Heart left ventricle (tissue), 16 donors: ENCODE measurements around the gene CHCHD3. TPM values are rescaled to one million over a fixed set of nuclear protein-coding genes. Genes with fewer than 3 reads are reported as not detected.

Experiments used
- ATAC-seq, 4 donors: fragments of 200-7000 bp; cut with Tn5 transposase; one replicate each; pipeline ENCODE4 v1.9.1; 2020 to 2022; ENCODE audit warnings: moderate library complexity in 4 of 4, mild to moderate bottlenecking in 3 of 4, moderate number of reproducible peaks in 1 of 4
- DNase-seq, 5 donors: peaks; one replicate each; pipeline ENCODE4 v3.0.0-alpha.2; 2020
- H3K27ac ChIP-seq, 12 donors: fragments of 200-600 bp; sonication (generic) in 4 of 12; one replicate each; pipeline versions ENCODE4 v1.5.0 to v1.8.0; 2016 to 2022; ENCODE audit warnings: mild to moderate bottlenecking in 2 of 12
- H3K27me3 ChIP-seq, 9 donors: fragments of 200-600 bp; sonication (generic) in 2 of 9; one replicate each; pipeline versions ENCODE4 v1.5.1 to v1.8.0; 2016 to 2022; ENCODE audit warnings: mild to moderate bottlenecking in 3 of 9
- H3K36me3 ChIP-seq, 9 donors: fragments of 200-600 bp; sonication (generic) in 2 of 9; one replicate each; pipeline versions ENCODE4 v1.5.0 to v1.8.0; 2018 to 2022; ENCODE audit warnings: mild to moderate bottlenecking in 2 of 9
- H3K4me1 ChIP-seq, 12 donors: fragments of 200-600 bp; sonication (generic) in 4 of 12; one replicate each; pipeline versions ENCODE4 v1.5.0 to v1.8.0; 2016 to 2022; ENCODE audit warnings: mild to moderate bottlenecking in 3 of 12
- H3K4me3 ChIP-seq, 12 donors: fragments of 200-600 bp; sonication (generic) in 4 of 12; one replicate each; pipeline versions ENCODE4 v1.5.0 to v1.8.0; 2017 to 2022; ENCODE audit warnings: mild to moderate bottlenecking in 9 of 12, moderate library complexity in 4 of 12
- H3K9me3 ChIP-seq, 12 donors: fragments of 200-600 bp; sonication (generic) in 4 of 12; one replicate each; pipeline versions ENCODE4 v1.5.0 to v1.8.0; 2016 to 2022; ENCODE audit warnings: mild to moderate bottlenecking in 1 of 12
- CTCF ChIP-seq, 12 donors: fragments of 200-600 bp; sonication (generic) in 4 of 12; IDR thresholded peaks; one replicate each; pipeline versions ENCODE4 v1.5.0 to v1.8.0; 2018 to 2022; ENCODE audit warnings: antibody characterized with exemption in 12 of 12, mild to moderate bottlenecking in 5 of 12
- POLR2A ChIP-seq, 2 donors: fragments of 450-650 bp; IDR thresholded peaks; one replicate each; pipeline ENCODE4 v1.6.1; 2017; ENCODE audit warnings: antibody characterized with exemption in 2 of 2, mild to moderate bottlenecking in 2 of 2, moderate library complexity in 2 of 2
- WGBS, 4 donors: extraction: QIAGEN DNeasy Blood & Tissue Kit in 2 of 4; methylation state at CpG; one replicate each; pipeline versions ENCODE4 v1.1.5 to v1.1.7; 2013 to 2018; 5-methylcytosine and 5-hydroxymethylcytosine counted together
- intact Hi-C, 10 donors: fragments of 100-400 bp; cut with DNase I; formaldehyde crosslinking; loops; one replicate each; pipeline versions ENCODE4 v1.11.1 to v1.14.2; 2022
- polyA plus RNA-seq, 2 donors: library from polyadenylated mRNA; stranded (reverse); fragments of 200-250 nt; gene quantifications; one replicate each; pipeline ENCODE4 v1.2.3, GENCODE V29; 2013
- total RNA-seq, 9 donors: library from RNA; depleted of rRNA in 2 of 9; stranded (reverse); fragments of >200 nt in 2 of 9; fragmentation: NEBNext Ultra II Directional in 3 of 9; extraction: Animal tissue kit (Norgen Biotek cat#: 25700) in 3 of 9; gene quantifications; one replicate each; pipeline versions ENCODE4 v1.1.0 to v1.2.4, GENCODE V29; 2016 to 2023
- donor health status: ischemic (EF 13 %, LVEDD 7.1; RV severe dilation, severe dysfunction).
- donor health status: healthy with polysubstance abuse.
- donor health status: DM: no; HTN: yes; CAD: no.
- donor health status: DM: no; HTN: no; CAD: no.
- donor health status: ischemic (EF 25% LVEDD 6.9; RV normal size, moderate dysfunction).
- donor health status: ischemic (EF 25% LVEDD 5.7; RV mildly dilated, moderate dysfunction).
- donor health status: healthy.
- donor health status: DM: yes; HTN: yes; CAD: no.
- donor health status: ischemic (EF 35%, LVEDD 5.7; RV mildly dilated, moderate dysfunction).
- donor health status: nonischemic (EF 11% LVEDD 7.7; RV severe dilation, severe dysfunction).
- donor health status: DM: yes; HTN: yes; CAD: no.
- donor health status: PGD.
- donor health status: ischemic (EF 29% LVEDD 5.4; RV normal size, mild dysfunction).
- donor health status: nonischemic (EF 23%, LVEDD 6.1; RV moderate dilation, normal function).

CHCHD3 gene
- total and polyA plus RNA-seq, 11 donors = 92.9 to 197 (median 176) TPM

DNA sequence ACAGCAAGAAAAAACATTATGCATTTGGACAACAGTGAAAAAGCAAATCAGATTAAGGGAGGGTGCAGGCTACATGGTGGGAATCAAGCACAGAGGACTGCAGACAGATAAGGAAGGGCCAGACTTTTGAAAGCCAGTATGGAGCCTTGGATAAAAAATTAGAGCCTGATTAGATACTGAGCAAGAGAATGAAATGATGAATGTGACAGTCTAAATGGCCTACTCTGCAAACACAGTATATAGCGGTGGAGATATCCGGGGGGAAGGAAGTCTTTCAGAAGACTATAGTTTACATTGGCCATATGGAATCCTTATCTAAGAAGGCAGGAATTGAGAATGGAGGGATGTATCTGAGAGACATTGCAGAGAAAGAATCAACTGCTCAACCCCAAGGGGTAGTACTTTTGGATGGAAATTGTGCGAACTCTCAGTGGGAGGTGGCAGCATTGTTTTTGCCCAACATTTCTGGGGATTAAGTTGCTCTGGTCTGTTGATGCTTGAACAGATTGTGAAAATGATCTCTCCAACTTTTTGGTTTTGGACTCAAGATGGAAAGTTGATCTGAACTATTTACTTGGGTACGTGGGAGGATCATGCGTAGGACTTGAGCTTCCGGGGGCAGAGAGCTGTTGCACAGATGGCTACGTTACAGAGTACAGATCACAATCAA, 39.4 kb upstream of the CHCHD3 start:
- ATAC-seq (no peak), DNase-seq (no peak)
- no peak overlapping the region for H3K27ac ChIP-seq
- H3K4me1 ChIP-seq = peaks cover 0 to under 1% (median 0%) of the 10 kb centered on the region in 12 donors
- intact Hi-C loops = no loop called here
- no peaks in the 10 kb centered on the region for H3K9me3 ChIP-seq
- H3K27me3 ChIP-seq = peaks cover 0 to 16% (median 0%) of the 10 kb centered on the region in 9 donors
- H3K36me3 ChIP-seq = no peaks in the 10 kb centered on the region
- TF ChIP-seq CTCF (IDR thresholded peaks at IDR 0.05) = no peak
- no peak for TF ChIP-seq POLR2A (IDR thresholded peaks at IDR 0.05)
- H3K4me3 ChIP-seq = no peak overlapping the region
- 56 to 72% (median 65%) methylated on average over 7 of the region's 7 CpGs for whole genome bisulfite sequencing, 4 donors

DNA sequence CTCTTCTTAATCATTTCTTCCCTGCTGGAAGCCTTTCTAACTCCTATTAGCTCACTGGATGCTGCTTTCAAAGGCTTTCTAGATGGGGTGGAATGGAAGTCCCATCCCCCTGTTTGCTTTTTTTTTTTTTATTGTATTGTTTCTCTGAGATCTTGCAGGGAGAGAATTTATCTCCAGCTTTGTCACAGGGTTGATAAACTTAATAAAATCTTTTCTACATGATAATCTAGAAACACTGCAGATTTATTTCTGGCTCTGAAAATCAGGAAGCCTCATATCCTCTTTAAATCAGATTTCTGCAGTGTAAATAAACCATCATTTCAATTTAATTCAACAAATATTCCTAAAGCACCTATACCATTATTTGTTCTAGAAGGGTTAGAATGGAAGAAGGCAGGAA, 37.2 kb upstream of the CHCHD3 start:
- ATAC-seq = no peak

GRCh38 chr7:133118261-133118660, 36.4 kb upstream of the CHCHD3 start:
- TF ChIP-seq CTCF (IDR thresholded peaks at IDR 0.05) (no peak), POLR2A (IDR thresholded peaks at IDR 0.05) (no peak)
- peaks cover 0 to 16% (median 0%) of the 10 kb centered on the region in 9 donors for H3K27me3 ChIP-seq

More for the DNA sequence above, 37.2 kb upstream of the CHCHD3 start:
- DNase-seq = no peak
- intact Hi-C loops = no loop called here
- no peaks in the 10 kb centered on the region for H3K9me3 ChIP-seq
- H3K4me3 ChIP-seq = no peak overlapping the region
- TF ChIP-seq CTCF (IDR thresholded peaks at IDR 0.05) (no peak), POLR2A (IDR thresholded peaks at IDR 0.05) (no peak)
- H3K36me3 ChIP-seq = no peaks in the 10 kb centered on the region
- peaks cover 0 to 3% (median 0%) of the 10 kb centered on the region in 12 donors for H3K4me1 ChIP-seq
- H3K27me3 ChIP-seq = peaks cover 0 to 16% (median 0%) of the 10 kb centered on the region in 9 donors
- H3K27ac ChIP-seq = no peak overlapping the region

DNA sequence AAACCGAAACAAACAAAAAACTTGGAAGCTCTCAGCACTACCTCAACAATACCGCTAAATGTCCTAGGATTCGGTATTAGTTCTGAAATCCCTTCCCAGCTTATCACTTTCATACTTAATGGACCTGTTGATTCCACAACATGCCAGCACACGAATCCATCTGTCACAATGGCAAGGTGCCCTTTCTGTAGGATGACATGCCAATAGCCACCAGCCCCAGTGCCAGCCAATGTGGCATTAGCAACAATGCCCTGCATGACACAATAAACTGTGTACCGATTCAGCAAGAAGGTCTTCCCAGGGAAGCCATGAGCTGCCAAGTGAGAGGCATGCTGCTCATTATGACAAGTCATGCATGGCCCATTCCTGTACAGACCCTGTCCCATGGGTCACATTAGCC, 35.6 kb upstream of the CHCHD3 start:
- Histone ChIP-seq H3K36me3 (no peaks in the 10 kb centered on the region), H3K27me3 (peaks cover 0 to 16% (median 2%) of the 10 kb centered on the region in 9 donors), H3K4me3 (no peak overlapping the region), H3K4me1 (peaks cover 0 to 3% (median 0%) of the 10 kb centered on the region in 12 donors), H3K27ac (no peak overlapping the region), H3K9me3 (no peaks in the 10 kb centered on the region)
- ATAC-seq = no peak
- no peak for TF ChIP-seq POLR2A (IDR thresholded peaks at IDR 0.05)
- TF ChIP-seq CTCF (IDR thresholded peaks at IDR 0.05) = no peak
- intact Hi-C loops = no loop called here
- DNase-seq = no peak
- WGBS, 4 donors = 79 to 88% (median 83%) methylated on average over 5 of the region's 5 CpGs

More at GRCh38 chr7:133118261-133118660, 36.4 kb upstream of the CHCHD3 start:
- Histone ChIP-seq H3K9me3 (no peaks in the 10 kb centered on the region), H3K27ac (no peak overlapping the region), H3K36me3 (no peaks in the 10 kb centered on the region), H3K4me3 (no peak overlapping the region), H3K4me1 (peaks cover 0 to 3% (median 0%) of the 10 kb centered on the region in 12 donors)
- ATAC-seq = no peak
- intact Hi-C loops = no loop called here
- WGBS, 4 donors = 41 to 58% (median 53%) methylated on average over 5 of the region's 5 CpGs
- no peak for DNase-seq
